Lower leg skin (tissue), 4 donors: ENCODE measurements around the gene RTN1. TPM values are rescaled to one million over a fixed set of nuclear protein-coding genes. Genes with fewer than 3 reads are reported as not detected.

Experiments used
- DNase-seq, 2 donors: peaks; one replicate each; pipeline ENCODE4 v3.0.0-alpha.2; 2019; ENCODE audit warnings: low spot score in 2 of 2
- H3K4me3 ChIP-seq: fragments of 200-600 bp; sonication (generic); 2 replicates; pipeline ENCODE4 v1.5.1; 2017; ENCODE audit warnings: mild to moderate bottlenecking, low read depth; ENCODE audit not compliant: poor library complexity, severe bottlenecking
- CTCF ChIP-seq, 3 donors: fragments of 450-650 bp; IDR thresholded peaks; one replicate each; pipeline ENCODE4 v1.5.1; 2016; ENCODE audit warnings: antibody characterized with exemption in 3 of 3, mild to moderate bottlenecking in 3 of 3, moderate library complexity in 2 of 3
- POLR2A ChIP-seq, 2 donors: fragments of 450-650 bp; IDR thresholded peaks; one replicate each; pipeline ENCODE4 v1.6.1; 2016 to 2017; ENCODE audit warnings: antibody characterized with exemption in 2 of 2, mild to moderate bottlenecking in 1 of 2, moderate library complexity in 1 of 2
- WGBS, 2 donors: methylation state at CpG; one replicate each; pipeline ENCODE4 v1.1.5; 2018; 5-methylcytosine and 5-hydroxymethylcytosine counted together
- intact Hi-C: fragments of 100-400 bp; cut with DNase I; formaldehyde crosslinking; loops from one replicate; pipeline ENCODE4 v1.15.0; 2023; ENCODE audit warnings: low total_unique reads
- total RNA-seq, 4 donors: library from RNA; depleted of rRNA; stranded (reverse); fragments of >200 nt; gene quantifications; one replicate each; pipeline ENCODE4 v1.1.0, GENCODE V29; 2016

Gene RTN1
- total RNA-seq, 4 donors from 2014 or later, result 5.1 to 8.1 (median 5.8) TPM

- 46 to 53% methylated on average over 2 of the region's 2 CpGs for WGBS, 2 donors
- no peak for TF ChIP-seq POLR2A (IDR thresholded peaks at IDR 0.05)
- TF ChIP-seq CTCF (IDR thresholded peaks at IDR 0.05), result no peak
- DNase-seq, result no peak
- intact Hi-C loops, result no loop called here
- no peak overlapping the region for H3K4me3 ChIP-seq
Observed at GRCh38 chr14:59890676-59891075, 20.1 kb upstream of the RTN1 start.

- intact Hi-C loops, result no loop called here
- 21 to 33% methylated on average over 1 of the region's 1 CpG for WGBS, 2 donors
- no peak for TF ChIP-seq POLR2A (IDR thresholded peaks at IDR 0.05)
- TF ChIP-seq CTCF (IDR thresholded peaks at IDR 0.05), result no peak
- H3K4me3 ChIP-seq, result no peak overlapping the region
- DNase-seq, result no peak
Observed at GRCh38 chr14:59882957-59883356, 12.4 kb upstream of the RTN1 start.

GRCh38 chr14:59871166-59871495 is 555 bp upstream of the RTN1 start:
- WGBS, 2 donors, result 3 to 8% methylated on average over 4 of the region's 4 CpGs
- peak overlapping the region; percentile 39 for H3K4me3 ChIP-seq
- intact Hi-C loops, result no loop called here
- no peak for DNase-seq
- no peak for TF ChIP-seq CTCF (IDR thresholded peaks at IDR 0.05)
- no peak for TF ChIP-seq POLR2A (IDR thresholded peaks at IDR 0.05)

GRCh38 chr14:59869381-59870255 is 958 bp downstream of the RTN1 start:
- intact Hi-C loops, result no loop called here
- DNase-seq, result no peak
- 6 to 14% methylated on average over 36 to 42 of the region's 44 CpGs for WGBS, 2 donors
- no peak for TF ChIP-seq CTCF (IDR thresholded peaks at IDR 0.05)
- TF ChIP-seq POLR2A (IDR thresholded peaks at IDR 0.05), result no peak
- H3K4me3 ChIP-seq, result no peak overlapping the region

GRCh38 chr14:59868021-59868420 is 2.6 kb downstream of the RTN1 start:
- no peak overlapping the region for H3K4me3 ChIP-seq
- intact Hi-C loops, result no loop called here
- DNase-seq, result no peak
- no peak for TF ChIP-seq POLR2A (IDR thresholded peaks at IDR 0.05)
- TF ChIP-seq CTCF (IDR thresholded peaks at IDR 0.05), result no peak
- 48 to 49% methylated on average over 3 of the region's 3 CpGs for WGBS, 2 donors
